HepG2 (cell line): ENCODE data around the gene ANK3. TPM values are rescaled to one million over a fixed set of nuclear protein-coding genes. Genes with fewer than 3 reads are reported as not detected.

Experiments
- ATAC-seq: fragments of 200-7000 bp; cut with Tn5 transposase; 3 replicates; pipeline ENCODE4 v1.9.1; 2020; ENCODE audit warnings: mild to moderate bottlenecking, moderate library complexity
- BruUV-seq: library from RNA; stranded (reverse); fragments of 400-500 nt; replicated peaks from 2 replicates; lab custom pipeline; 2021; lab: Mats Ljungman, UMichigan
- CTCF ChIA-PET: fragments of 300-600 bp; formaldehyde crosslinking; extraction: SDS; loops from one replicate; lab custom pipeline; 2021; ENCODE audit warnings: low total read pairs, inconsistent platforms, low intra/inter-chr PET ratio; lab: Yijun Ruan, JAX
- POLR2A ChIA-PET: fragments of 350-600 bp; sonication (Branson Sonifier 250); formaldehyde crosslinking; loops from one replicate; lab custom pipeline; 2020; ENCODE audit warnings: antibody characterized with exemption, inconsistent platforms; lab: Yijun Ruan, JAX
- DNase-seq: peaks from one replicate; pipeline ENCODE4 v3.0.0-alpha.2; 2015; ENCODE audit warnings: low spot score
- FAIRE-seq: peaks from 3 replicates; lab custom pipeline; 2011; peaks lifted over from hg19 to GRCh38; lab: Jason Lieb, UNC
- H2AFZ ChIP-seq: one replicate; pipeline ENCODE4 v1.6.1; 2011; ENCODE audit warnings: low read length, inconsistent platforms
- H3K27ac ChIP-seq: fragments of 300-600 bp; 3 replicates; pipeline ENCODE4 v1.8.0; 2011; ENCODE audit warnings: mixed run types, mild to moderate bottlenecking, mixed read lengths, low read length, inconsistent platforms; ENCODE audit not compliant: insufficient read depth; ENCODE audit errors: extremely low read length
- H3K27me3 ChIP-seq, 2 experiments: fragments of 200-600 bp in 1 of 2; 2 replicates in 1 of 2; 3 replicates in 1 of 2; pipeline versions ENCODE4 v1.6.0 to v1.8.0; 2011; ENCODE audit warnings: low read length in 2 of 2, mild to moderate bottlenecking in 2 of 2, moderate library complexity in 2 of 2, inconsistent platforms in 1 of 2; ENCODE audit not compliant: insufficient read depth in 2 of 2, control insufficient read depth in 1 of 2
- H3K36me3 ChIP-seq, 2 experiments: fragments of 200-600 bp in 1 of 2; replicated peaks in 1 of 2; 2 replicates in 1 of 2; 3 replicates in 1 of 2; pipeline versions ENCODE4 v1.5.1 to v1.8.0; 2011; ENCODE audit warnings: low read length in 2 of 2, inconsistent platforms in 1 of 2; ENCODE audit not compliant: insufficient read depth in 2 of 2, control insufficient read depth in 1 of 2
- H3K4me1 ChIP-seq: 2 replicates; pipeline ENCODE4 v1.5.1; 2012; ENCODE audit warnings: low read length, inconsistent platforms; ENCODE audit not compliant: insufficient read depth
- H3K4me2 ChIP-seq: 2 replicates; pipeline ENCODE4 v1.6.0; 2011; ENCODE audit warnings: low read depth, low read length, inconsistent platforms
- H3K4me3 ChIP-seq, 3 experiments: fragments of 200-600 bp in 1 of 3; sonication (generic), shearing (Covaris generic) in 1 of 3; replicated peaks in 1 of 3; 2 replicates each; pipeline ENCODE4 v1.5.1; 2011 to 2016; ENCODE audit warnings: low read length in 3 of 3, inconsistent platforms in 2 of 3, low read depth in 2 of 3, mild to moderate bottlenecking in 2 of 3, control low read depth in 1 of 3, mixed read lengths in 1 of 3; ENCODE audit not compliant: insufficient read depth in 1 of 3
- H3K79me2 ChIP-seq: one replicate; pipeline ENCODE4 v1.6.1; 2011; ENCODE audit warnings: low read length, inconsistent platforms; ENCODE audit not compliant: insufficient read depth
- H3K9ac ChIP-seq: 2 replicates; pipeline ENCODE4 v1.6.0; 2011; ENCODE audit warnings: mild to moderate bottlenecking, low read depth, low read length, inconsistent platforms; ENCODE audit not compliant: insufficient read depth
- H3K9me3 ChIP-seq: 2 replicates; pipeline ENCODE4 v1.5.1; 2012; ENCODE audit warnings: mild to moderate bottlenecking, low read length
- H4K20me1 ChIP-seq: 2 replicates; pipeline ENCODE4 v1.6.0; 2011; ENCODE audit warnings: inconsistent platforms, mild to moderate bottlenecking, low read length, moderate library complexity; ENCODE audit not compliant: insufficient read depth
- CBX1 ChIP-seq: IDR thresholded peaks from one replicate; pipeline ENCODE4 v1.6.1; 2016; ENCODE audit warnings: antibody characterized with exemption, low read depth
- CREBL2 ChIP-seq: sonication (generic); formaldehyde crosslinking; IDR thresholded peaks from 2 replicates; pipeline ENCODE4 v1.8.1; 2023; ENCODE audit warnings: missing genetic modification reagents, mild to moderate bottlenecking, borderline replicate concordance
- DNMT1 ChIP-seq: sonication (generic); formaldehyde crosslinking; IDR thresholded peaks from 2 replicates; pipeline ENCODE4 v1.5.1; 2020; ENCODE audit warnings: mild to moderate bottlenecking, missing genetic modification reagents
- EP300 ChIP-seq, 3 experiments: sonication (generic) in 1 of 3; formaldehyde crosslinking in 1 of 3; IDR thresholded peaks; 2 replicates each; pipeline versions ENCODE4 v1.5.1 to v1.6.1; 2011 to 2020; ENCODE audit warnings: low read depth in 2 of 3, low read length in 2 of 3, borderline replicate concordance in 1 of 3, improper control_type of control experiment in 1 of 3, mild to moderate bottlenecking in 1 of 3, missing genetic modification reagents in 1 of 3, moderate library complexity in 1 of 3
- KDM5B ChIP-seq: sonication (generic); formaldehyde crosslinking; IDR thresholded peaks from 2 replicates; pipeline ENCODE4 v1.4.0; 2020; ENCODE audit warnings: missing genetic modification reagents, mild to moderate bottlenecking, borderline replicate concordance
- KLF16 ChIP-seq, 2 experiments: sonication (generic) in 1 of 2; formaldehyde crosslinking in 1 of 2; IDR thresholded peaks; 2 replicates each; pipeline versions ENCODE4 v1.6.1 to v1.8.0; 2016 to 2023; ENCODE audit warnings: missing genetic modification reagents in 2 of 2, missing compliant biosample characterization in 1 of 2
- MEIS1 ChIP-seq: sonication (generic); formaldehyde crosslinking; IDR thresholded peaks from 2 replicates; pipeline ENCODE4 v1.9.0; 2021; ENCODE audit warnings: mild to moderate bottlenecking, missing genetic modification reagents, moderate library complexity, borderline replicate concordance
- NRL ChIP-seq: sonication (generic); formaldehyde crosslinking; IDR thresholded peaks from 2 replicates; pipeline ENCODE4 v1.5.0; 2020; ENCODE audit warnings: missing genetic modification reagents, mild to moderate bottlenecking, moderate library complexity, borderline replicate concordance
- PITX1 ChIP-seq: sonication (generic); formaldehyde crosslinking; IDR thresholded peaks from 2 replicates; pipeline ENCODE4 v1.5.1; 2020; ENCODE audit warnings: mild to moderate bottlenecking, missing genetic modification reagents
- RARA ChIP-seq: IDR thresholded peaks from 2 replicates; pipeline ENCODE4 v1.6.1; 2016; ENCODE audit warnings: missing genetic modification reagents, missing compliant biosample characterization
- ZBTB49 ChIP-seq: sonication (generic); formaldehyde crosslinking; IDR thresholded peaks from 2 replicates; pipeline ENCODE4 v1.4.0; 2020; ENCODE audit warnings: missing genetic modification reagents, borderline replicate concordance
- ZFP36L2 ChIP-seq: sonication (generic); formaldehyde crosslinking; IDR thresholded peaks from 2 replicates; pipeline ENCODE4 v1.4.0; 2020; ENCODE audit warnings: missing genetic modification reagents
- ZNF17 ChIP-seq: sonication (generic); formaldehyde crosslinking; IDR thresholded peaks from 2 replicates; pipeline ENCODE4 v1.5.0; 2020; ENCODE audit warnings: mild to moderate bottlenecking, missing genetic modification reagents
- ZNF652 ChIP-seq: IDR thresholded peaks from 2 replicates; pipeline ENCODE4 v1.6.1; 2016; ENCODE audit warnings: low read depth, borderline replicate concordance
- ZNF773 ChIP-seq: sonication (generic); formaldehyde crosslinking; IDR thresholded peaks from 2 replicates; pipeline ENCODE4 v1.4.0; 2020; ENCODE audit warnings: missing genetic modification reagents, borderline replicate concordance
- ZSCAN30 ChIP-seq: sonication (generic); formaldehyde crosslinking; IDR thresholded peaks from 2 replicates; pipeline ENCODE4 v1.5.0; 2020; ENCODE audit warnings: mild to moderate bottlenecking, missing genetic modification reagents
- WGBS: methylation state at CpG from one replicate; pipeline ENCODE4 v1.1.6; 2017; ENCODE audit warnings: low lambda C conversion rate; 5-methylcytosine and 5-hydroxymethylcytosine counted together
- in situ Hi-C: cut with HindIII; loops from 2 replicates; pipeline ENCODE4 v1.10.0; 2017; ENCODE audit warnings: low pct_unique_long_range_greater_than_20kb; ENCODE audit not compliant: extremely low pct_ligation_motif_present
- intact Hi-C: fragments of 100-400 bp; cut with micrococcal nuclease; formaldehyde crosslinking; loops from one replicate; pipeline ENCODE4 v1.10.0; 2022; ENCODE audit not compliant: unreplicated experiment
- polyA plus RNA-seq, 8 experiments: library from polyadenylated mRNA; depleted of rRNA in 3 of 8; stranded (reverse) in 7 of 8; unstranded in 1 of 8; fragments of >200 nt; fragmentation: Illumina TruSeq in 4 of 8; extraction: Trizol in 4 of 8; gene quantifications; 2 replicates each; pipeline versions ENCODE4 v1.2.1 to v1.2.3, GENCODE V29; 2011 to 2016; ENCODE audit warnings: low read depth in 4 of 8, missing spikeins in 1 of 8, mixed read lengths in 1 of 8; ENCODE audit not compliant: insufficient read depth in 1 of 8
- total RNA-seq, 5 experiments: library from RNA; depleted of rRNA; stranded (reverse); fragments of >200 nt; fragmentation: Illumina TruSeq; extraction: Trizol; gene quantifications; 2 replicates each; pipeline ENCODE4 v1.2.3, GENCODE V29; 2016; ENCODE audit warnings: low read depth in 1 of 5

Gene ANK3
- total and polyA plus RNA-seq, 2 of the 13 experiments (the other 11 are each of a cell fraction or from before 2014, with no cell fraction given) = not detected

GRCh38 chr10:60290558-60290957, 99.1 kb downstream of the ANK3 start (continued):
- TF ChIP-seq ZNF652 (CRISPR knock-in tag) (no peak), PITX1 (CRISPR knock-in tag) (no peak), ZBTB49 (CRISPR knock-in tag) (no peak), DNMT1 (CRISPR knock-in tag) (no peak)

GRCh38 chr10:60289800-60290199, 99.9 kb downstream of the ANK3 start:
- no peak for DNase-seq
- Histone ChIP-seq H2AFZ (no peak overlapping the region), H3K4me2 (no peak overlapping the region), H3K27me3 (no peaks in the 10 kb centered on the region), H3K79me2 (no peaks in the 10 kb centered on the region), H3K4me1 (no peaks in the 10 kb centered on the region), H3K36me3 (no peaks in the 10 kb centered on the region), H4K20me1 (no peaks in the 10 kb centered on the region), H3K27ac (no peak overlapping the region), H3K9ac (no peak overlapping the region), H3K4me3 (no peak overlapping the region), H3K9me3 (no peaks in the 10 kb centered on the region)
- intact Hi-C loops = no loop called here
- in situ Hi-C loops = no loop called here
- CTCF ChIA-PET = no interaction called here
- no TSS peak for BruUV-seq
- 2% methylated on average over 9 of the region's 9 CpGs for whole genome bisulfite sequencing
- no peak for TF ChIP-seq ZSCAN30 (CRISPR knock-in tag)
- no peak for TF ChIP-seq CBX1
- no peak for TF ChIP-seq KDM5B
- TF ChIP-seq CREBL2 (CRISPR knock-in tag) = no peak
- TF ChIP-seq EP300 (IDR thresholded peaks at IDR 0.05; ENCODE audit: low read depth in 2 of 2, low read length in 2 of 2) = no peak
- no peak for TF ChIP-seq EP300 (CRISPR knock-in tag; IDR thresholded peaks at IDR 0.05; ENCODE audit: borderline replicate concordance)
- TF ChIP-seq KLF16 (CRISPR knock-in tag; IDR thresholded peaks at IDR 0.05) = no peak
- TF ChIP-seq ZNF17 (CRISPR knock-in tag) = no peak
- TF ChIP-seq MEIS1 (CRISPR knock-in tag) = no peak
- no peak for TF ChIP-seq RARA
- no peak for TF ChIP-seq ZNF773 (CRISPR knock-in tag)
- no peak for TF ChIP-seq ZFP36L2 (CRISPR knock-in tag)
- TF ChIP-seq NRL = no peak
- ATAC-seq = no peak
- POLR2A ChIA-PET = no interaction called here
- FAIRE-seq = no peak
